Uterus (tissue), 4 donors: ENCODE data around the gene KLHDC7B. TPM values are rescaled to one million over a fixed set of nuclear protein-coding genes. Genes with fewer than 3 reads are reported as not detected.

Experiments
- DNase-seq, 2 donors: peaks; one replicate each; pipeline ENCODE4 v3.0.0-alpha.2; 2019 to 2020
- H3K27ac ChIP-seq, 2 donors: fragments of 200-600 bp; sonication (generic); 1 replicate in 1 of 2; 2 replicates in 1 of 2; pipeline ENCODE4 v1.5.1; 2016 to 2018
- H3K27me3 ChIP-seq, 2 donors: fragments of 200-600 bp; sonication (generic); one replicate each; pipeline ENCODE4 v1.5.1; 2018 to 2019; ENCODE audit warnings: control low read depth in 1 of 2
- H3K36me3 ChIP-seq, 2 donors: fragments of 200-600 bp; sonication (generic); one replicate each; pipeline ENCODE4 v1.5.1; 2019; ENCODE audit warnings: control low read depth in 1 of 2
- H3K4me1 ChIP-seq, 2 donors: fragments of 200-600 bp; sonication (generic); one replicate each; pipeline ENCODE4 v1.5.1; 2018 to 2019; ENCODE audit warnings: control low read depth in 1 of 2
- H3K4me3 ChIP-seq, 2 donors: fragments of 200-600 bp; sonication (generic); 1 replicate in 1 of 2; 2 replicates in 1 of 2; pipeline ENCODE4 v1.5.1; 2018 to 2019; ENCODE audit warnings: mild to moderate bottlenecking in 1 of 2
- H3K9me3 ChIP-seq, 2 donors: fragments of 200-600 bp; sonication (generic); one replicate each; pipeline ENCODE4 v1.5.1; 2019; ENCODE audit warnings: control low read depth in 1 of 2
- POLR2A ChIP-seq, 2 donors: fragments of 450-650 bp; IDR thresholded peaks; one replicate each; pipeline ENCODE4 v1.6.1; 2016; ENCODE audit warnings: antibody characterized with exemption in 2 of 2, mild to moderate bottlenecking in 1 of 2, moderate library complexity in 1 of 2
- intact Hi-C: fragments of 100-400 bp; cut with DNase I; formaldehyde crosslinking; loops from one replicate; pipeline ENCODE4 v1.15.1; 2023; ENCODE audit warnings: low total_unique reads
- total RNA-seq, 4 donors: library from RNA; depleted of rRNA in 3 of 4; stranded (reverse); fragments of >200 nt in 3 of 4; gene quantifications; one replicate each; pipeline versions ENCODE4 v1.1.0 to v1.2.4, GENCODE V29; 2014 to 2023
- TF ChIP-seq, protein P1 (sequence below), 4 experiments: fragments of 200-600 bp in 2 of 4; fragments of 450-650 bp in 2 of 4; sonication (generic) in 2 of 4; IDR thresholded peaks; one replicate each; pipeline ENCODE4 v1.5.1; 2016 to 2019; ENCODE audit warnings: antibody characterized with exemption in 4 of 4, mild to moderate bottlenecking in 2 of 4, moderate library complexity in 1 of 4
- donor health status: DM: yes; HTN: yes; CAD: no.

Gene KLHDC7B
- total RNA-seq: not detected

DNA sequence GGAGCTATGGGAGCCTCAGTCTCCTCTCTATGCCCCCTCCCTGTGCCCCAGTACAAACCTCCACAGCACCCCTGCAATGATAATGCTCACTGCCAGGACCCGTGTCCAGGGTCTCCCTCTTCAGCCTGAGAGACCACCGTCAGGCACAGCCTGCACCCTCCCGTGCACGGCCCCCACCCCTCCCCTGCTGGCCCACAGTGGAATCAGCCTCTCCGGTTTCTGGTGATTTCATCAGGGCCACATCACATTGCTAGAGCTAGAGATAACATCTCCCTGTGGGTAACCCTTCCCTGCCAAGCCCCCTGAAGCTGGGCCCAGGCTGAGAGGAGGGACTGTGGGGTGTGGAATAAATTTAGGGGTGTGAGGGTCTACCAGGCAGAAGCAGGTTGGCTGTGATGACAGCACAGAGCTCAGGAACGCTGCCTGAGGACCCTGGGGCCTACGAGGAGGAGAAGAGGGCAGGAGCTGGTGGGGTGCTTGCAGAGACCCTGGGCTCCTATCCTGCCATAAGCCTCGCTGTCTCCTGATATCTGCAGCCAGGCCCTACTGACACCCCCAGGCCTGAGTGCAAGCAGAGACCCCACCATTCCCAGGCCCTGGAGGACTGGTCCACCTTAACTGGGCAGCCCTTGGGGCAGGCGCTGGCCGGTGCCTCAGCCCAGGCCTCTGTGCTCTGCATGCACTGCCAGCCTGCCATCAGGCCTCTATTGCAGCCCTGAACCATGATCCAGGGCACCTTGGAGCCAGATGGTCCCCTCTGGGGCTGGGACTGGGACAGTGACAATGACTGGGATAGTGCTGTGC lies at the start of gene KLHDC7B:
Gene KLHDC7B, plus strand, starts transcription at position 378 of the 804 bp plus-strand sequence. Its CDS starts 345 bp downstream, at position 723.
- Histone ChIP-seq H3K27ac (no peak within 1 kb of the TSS), H3K9me3 (no peaks in the 10 kb centered on the region), H3K4me1 (peaks cover 0 to 12% of the 10 kb centered on the region in 2 donors), H3K36me3 (no peaks in the 10 kb centered on the region), H3K4me3 (no peak within 1 kb of the TSS), H3K27me3 (peaks cover 13 to 14% of the 10 kb centered on the region in 2 donors)
- intact Hi-C loops: no loop called here
- TF ChIP-seq, protein P1, sequence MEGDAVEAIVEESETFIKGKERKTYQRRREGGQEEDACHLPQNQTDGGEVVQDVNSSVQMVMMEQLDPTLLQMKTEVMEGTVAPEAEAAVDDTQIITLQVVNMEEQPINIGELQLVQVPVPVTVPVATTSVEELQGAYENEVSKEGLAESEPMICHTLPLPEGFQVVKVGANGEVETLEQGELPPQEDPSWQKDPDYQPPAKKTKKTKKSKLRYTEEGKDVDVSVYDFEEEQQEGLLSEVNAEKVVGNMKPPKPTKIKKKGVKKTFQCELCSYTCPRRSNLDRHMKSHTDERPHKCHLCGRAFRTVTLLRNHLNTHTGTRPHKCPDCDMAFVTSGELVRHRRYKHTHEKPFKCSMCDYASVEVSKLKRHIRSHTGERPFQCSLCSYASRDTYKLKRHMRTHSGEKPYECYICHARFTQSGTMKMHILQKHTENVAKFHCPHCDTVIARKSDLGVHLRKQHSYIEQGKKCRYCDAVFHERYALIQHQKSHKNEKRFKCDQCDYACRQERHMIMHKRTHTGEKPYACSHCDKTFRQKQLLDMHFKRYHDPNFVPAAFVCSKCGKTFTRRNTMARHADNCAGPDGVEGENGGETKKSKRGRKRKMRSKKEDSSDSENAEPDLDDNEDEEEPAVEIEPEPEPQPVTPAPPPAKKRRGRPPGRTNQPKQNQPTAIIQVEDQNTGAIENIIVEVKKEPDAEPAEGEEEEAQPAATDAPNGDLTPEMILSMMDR (IDR thresholded peaks at IDR 0.05): peak in 1 of 4 experiments; percentile 5
- no peak for TF ChIP-seq POLR2A (IDR thresholded peaks at IDR 0.05)
- DNase-seq: no peak

DNA sequence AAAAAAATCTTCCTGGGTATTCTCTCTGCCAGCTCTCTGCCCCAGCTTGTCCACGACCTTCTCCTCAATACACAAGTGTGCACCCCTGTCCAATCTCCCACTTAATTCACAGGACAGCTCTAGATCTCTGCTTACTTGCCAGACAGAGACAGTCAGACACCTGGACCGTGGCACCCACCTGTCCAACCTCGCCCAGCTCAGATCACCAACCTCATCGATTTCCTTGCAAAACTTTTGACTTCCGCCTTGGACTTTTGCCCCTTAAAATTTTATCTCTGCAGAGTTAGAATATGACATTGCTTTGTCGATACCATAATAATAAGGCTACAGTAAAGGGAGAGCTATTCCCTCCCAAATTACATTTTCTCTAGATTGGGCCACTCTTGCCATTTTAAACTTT lies 48.6 kb upstream of the KLHDC7B start:
- intact Hi-C loops: no loop called here
- no peaks in the 10 kb centered on the region for H3K36me3 ChIP-seq
- no peaks in the 10 kb centered on the region for H3K9me3 ChIP-seq
- TF ChIP-seq, protein P1 (IDR thresholded peaks at IDR 0.05): no peak
- DNase-seq: no peak
- H3K4me1 ChIP-seq: no peaks in the 10 kb centered on the region
- H3K27ac ChIP-seq: no peak overlapping the region
- H3K4me3 ChIP-seq: no peak overlapping the region
- no peaks in the 10 kb centered on the region for H3K27me3 ChIP-seq

DNA sequence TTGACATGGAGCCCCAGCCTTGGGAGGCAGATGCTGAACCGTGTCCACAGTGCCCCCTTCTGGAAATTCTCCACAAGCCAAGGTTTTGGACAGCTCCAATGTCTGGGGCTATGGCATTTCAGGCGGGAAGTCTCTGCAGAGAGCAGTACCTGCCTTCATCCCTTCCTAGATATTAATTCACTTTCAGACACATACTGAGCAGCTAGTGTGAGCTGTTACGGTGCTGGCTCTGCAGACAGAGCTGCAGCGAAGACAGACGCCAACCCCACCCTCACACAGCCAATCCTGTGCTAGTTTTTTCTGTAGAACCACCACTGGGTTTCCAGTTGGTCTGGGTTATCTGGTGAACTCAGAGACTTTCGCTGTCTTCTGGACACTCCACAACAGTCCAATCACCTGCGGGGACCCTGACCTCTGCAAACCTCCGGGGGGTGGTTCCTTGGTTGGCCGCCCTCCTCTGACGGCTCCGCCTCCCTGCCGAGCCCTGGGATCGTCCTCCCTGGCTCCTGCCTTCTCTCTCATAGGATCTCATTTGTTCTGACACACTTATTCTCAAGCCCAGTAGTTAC lies 47.3 kb upstream of the KLHDC7B start:
- Histone ChIP-seq H3K27me3 (no peaks in the 10 kb centered on the region), H3K4me1 (no peaks in the 10 kb centered on the region), H3K36me3 (no peaks in the 10 kb centered on the region), H3K9me3 (no peaks in the 10 kb centered on the region), H3K27ac (no peak overlapping the region), H3K4me3 (no peak overlapping the region)
- intact Hi-C loops: no loop called here
- no peak for DNase-seq
- TF ChIP-seq POLR2A (IDR thresholded peaks at IDR 0.05): no peak
- TF ChIP-seq, protein P1 (IDR thresholded peaks at IDR 0.05): peak; percentile 24 to 50 (median 34)

DNA sequence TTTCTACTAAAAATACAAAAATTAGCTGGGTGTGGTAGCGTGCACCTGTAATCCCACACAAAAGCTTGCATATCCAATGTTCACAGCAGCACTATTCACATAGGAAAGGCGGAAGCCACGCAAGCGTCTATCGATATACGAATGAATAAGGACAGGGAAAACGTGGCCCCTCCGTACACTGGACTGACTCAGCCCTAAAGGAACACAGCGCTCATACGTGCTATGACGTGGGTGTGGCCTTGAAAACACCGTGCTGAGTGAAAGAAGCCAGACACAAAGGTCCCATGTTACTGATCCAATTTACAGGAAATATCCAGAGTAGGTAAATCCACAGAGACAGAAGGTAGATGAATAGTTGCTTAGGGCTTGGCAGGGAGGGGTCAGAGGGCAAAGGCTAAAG lies 45.2 kb upstream of the KLHDC7B start:
- H3K36me3 ChIP-seq: no peaks in the 10 kb centered on the region
- no peak for TF ChIP-seq POLR2A (IDR thresholded peaks at IDR 0.05)
- TF ChIP-seq, protein P1 (IDR thresholded peaks at IDR 0.05): no peak
- intact Hi-C loops: loop anchor here (10.0 kb wide), 1 partner anchor 226 kb away; the partner anchor contains the start of gene MAPK11

DNA sequence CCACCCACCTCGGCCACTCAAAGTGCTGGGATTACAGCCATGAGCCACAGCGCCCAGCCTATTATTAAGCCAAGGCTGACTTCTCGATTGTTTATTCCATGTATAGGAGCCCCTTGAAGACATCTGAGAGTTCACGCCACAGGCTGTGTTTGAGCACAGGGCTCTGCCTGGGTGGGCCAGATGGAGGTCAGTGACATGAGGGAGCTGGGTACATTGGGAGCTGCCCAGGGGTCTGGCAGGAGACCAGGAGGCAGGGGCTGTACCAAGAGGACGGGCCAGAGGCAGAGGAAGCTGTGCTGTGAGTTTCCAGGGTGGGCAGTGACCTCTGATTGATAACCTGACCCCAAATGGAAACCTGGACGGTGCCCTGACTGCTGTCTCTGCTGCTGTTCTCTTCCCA lies 43.6 kb upstream of the KLHDC7B start:
- no peak for TF ChIP-seq POLR2A (IDR thresholded peaks at IDR 0.05)
- TF ChIP-seq, protein P1 (IDR thresholded peaks at IDR 0.05): no peak
- Histone ChIP-seq H3K4me3 (no peak overlapping the region), H3K27me3 (no peaks in the 10 kb centered on the region), H3K27ac (no peak overlapping the region), H3K36me3 (no peaks in the 10 kb centered on the region), H3K9me3 (no peaks in the 10 kb centered on the region), H3K4me1 (peaks cover 3 to 13% of the 10 kb centered on the region in 2 donors)
- no peak for DNase-seq
- intact Hi-C loops: loop anchor here (10.0 kb wide), 1 partner anchor 227 kb away; the partner anchor contains the start of gene MAPK11

More for the DNA sequence above, 45.2 kb upstream of the KLHDC7B start:
- Histone ChIP-seq H3K4me1 (no peaks in the 10 kb centered on the region), H3K9me3 (no peaks in the 10 kb centered on the region), H3K27me3 (no peaks in the 10 kb centered on the region), H3K4me3 (no peak overlapping the region), H3K27ac (no peak overlapping the region)
- no peak for DNase-seq
